ENCODE measurements around the gene ALG8. TPM values are rescaled to one million over a fixed set of nuclear protein-coding genes. Genes with fewer than 3 reads are reported as not detected.

Gene ALG8
- total RNA-seq, 4 donors from 2014 or later, result 15.6 to 26.7 (median 21.2) TPM

- WGBS, result 74% methylated on average over 6 of the region's 6 CpGs
- Histone ChIP-seq H3K4me3 (no peak overlapping the region), H3K27me3 (no peaks in the 10 kb centered on the region), H3K36me3 (no peaks in the 10 kb centered on the region), H3K27ac (no peak overlapping the region), H3K9me3 (no peaks in the 10 kb centered on the region), H3K4me1 (peaks cover 3% of the 10 kb centered on the region)
- no peak for TF ChIP-seq POLR2A (IDR thresholded peaks at IDR 0.05)
- no peak for TF ChIP-seq POLR2AphosphoS5 (IDR thresholded peaks at IDR 0.05)
- TF ChIP-seq CTCF (IDR thresholded peaks at IDR 0.05), result no peak
- TF ChIP-seq EP300 (IDR thresholded peaks at IDR 0.05), result no peak
- DNase-seq (ENCODE audit: low spot score in 2 of 2), result no peak
Measured at GRCh38 chr11:78050964-78051831, 88.2 kb downstream of the ALG8 start.

Other genes with a start within 250 kb of the ALG8 start
- gene INTS4, start 145.0 kb downstream of the ALG8 start, total RNA-seq, result 10 to 100 TPM; 18.8 to 73.9 (median 26.4) TPM
- 1 to 10 TPM; 1.8 to 6.0 (median 3.3) TPM for gene KCTD14, start 116.3 kb downstream of the ALG8 start, total RNA-seq
- 100 to 1,000 TPM in 1 of 4 donors, 10 to 100 TPM in 3; 17.9 to 129 (median 47.3) TPM for gene THRSP, start 75.8 kb downstream of the ALG8 start, total RNA-seq
- 100 to 1,000 TPM; 100 to 161 (median 115) TPM for gene NDUFC2, start 59.8 kb downstream of the ALG8 start, total RNA-seq
- gene KCTD21, start 49.0 kb upstream of the ALG8 start, total RNA-seq, result 10 to 100 TPM in 1 of 4 donors, 1 to 10 TPM in 3; 3.6 to 11.1 (median 4.3) TPM
- 1 to 10 TPM; 2.3 to 9.6 (median 5.6) TPM for gene USP35, start 49.3 kb upstream of the ALG8 start, total RNA-seq

All from suprapubic skin (tissue), 4 donors.